Uterus (tissue), 2 donors: Measurements from ENCODE around the gene ACOXL.

Experiments used
- POLR2A ChIP-seq, 2 donors: fragments of 450-650 bp; IDR thresholded peaks; one replicate each; pipeline ENCODE4 v1.6.1; 2016; ENCODE audit warnings: antibody characterized with exemption in 2 of 2, mild to moderate bottlenecking in 1 of 2, moderate library complexity in 1 of 2
- TF ChIP-seq, protein P1 (sequence below), 4 experiments: fragments of 200-600 bp in 2 of 4; fragments of 450-650 bp in 2 of 4; sonication (generic) in 2 of 4; IDR thresholded peaks; one replicate each; pipeline ENCODE4 v1.5.1; 2016 to 2019; ENCODE audit warnings: antibody characterized with exemption in 4 of 4, mild to moderate bottlenecking in 2 of 4, moderate library complexity in 1 of 4

GRCh38 chr2:111069722-111070121 is 337.3 kb downstream of the ACOXL start:
- TF ChIP-seq POLR2A (IDR thresholded peaks at IDR 0.05) = no peak
- TF ChIP-seq, protein P1, sequence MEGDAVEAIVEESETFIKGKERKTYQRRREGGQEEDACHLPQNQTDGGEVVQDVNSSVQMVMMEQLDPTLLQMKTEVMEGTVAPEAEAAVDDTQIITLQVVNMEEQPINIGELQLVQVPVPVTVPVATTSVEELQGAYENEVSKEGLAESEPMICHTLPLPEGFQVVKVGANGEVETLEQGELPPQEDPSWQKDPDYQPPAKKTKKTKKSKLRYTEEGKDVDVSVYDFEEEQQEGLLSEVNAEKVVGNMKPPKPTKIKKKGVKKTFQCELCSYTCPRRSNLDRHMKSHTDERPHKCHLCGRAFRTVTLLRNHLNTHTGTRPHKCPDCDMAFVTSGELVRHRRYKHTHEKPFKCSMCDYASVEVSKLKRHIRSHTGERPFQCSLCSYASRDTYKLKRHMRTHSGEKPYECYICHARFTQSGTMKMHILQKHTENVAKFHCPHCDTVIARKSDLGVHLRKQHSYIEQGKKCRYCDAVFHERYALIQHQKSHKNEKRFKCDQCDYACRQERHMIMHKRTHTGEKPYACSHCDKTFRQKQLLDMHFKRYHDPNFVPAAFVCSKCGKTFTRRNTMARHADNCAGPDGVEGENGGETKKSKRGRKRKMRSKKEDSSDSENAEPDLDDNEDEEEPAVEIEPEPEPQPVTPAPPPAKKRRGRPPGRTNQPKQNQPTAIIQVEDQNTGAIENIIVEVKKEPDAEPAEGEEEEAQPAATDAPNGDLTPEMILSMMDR (IDR thresholded peaks at IDR 0.05) = no peak
